ENCODE measurements around the gene SF3B2. TPM values are rescaled to one million over a fixed set of nuclear protein-coding genes. Genes with fewer than 3 reads are reported as not detected.

SF3B2 gene
- total RNA-seq, 1 experiment from 2014 or later, result 237 TPM

DNA sequence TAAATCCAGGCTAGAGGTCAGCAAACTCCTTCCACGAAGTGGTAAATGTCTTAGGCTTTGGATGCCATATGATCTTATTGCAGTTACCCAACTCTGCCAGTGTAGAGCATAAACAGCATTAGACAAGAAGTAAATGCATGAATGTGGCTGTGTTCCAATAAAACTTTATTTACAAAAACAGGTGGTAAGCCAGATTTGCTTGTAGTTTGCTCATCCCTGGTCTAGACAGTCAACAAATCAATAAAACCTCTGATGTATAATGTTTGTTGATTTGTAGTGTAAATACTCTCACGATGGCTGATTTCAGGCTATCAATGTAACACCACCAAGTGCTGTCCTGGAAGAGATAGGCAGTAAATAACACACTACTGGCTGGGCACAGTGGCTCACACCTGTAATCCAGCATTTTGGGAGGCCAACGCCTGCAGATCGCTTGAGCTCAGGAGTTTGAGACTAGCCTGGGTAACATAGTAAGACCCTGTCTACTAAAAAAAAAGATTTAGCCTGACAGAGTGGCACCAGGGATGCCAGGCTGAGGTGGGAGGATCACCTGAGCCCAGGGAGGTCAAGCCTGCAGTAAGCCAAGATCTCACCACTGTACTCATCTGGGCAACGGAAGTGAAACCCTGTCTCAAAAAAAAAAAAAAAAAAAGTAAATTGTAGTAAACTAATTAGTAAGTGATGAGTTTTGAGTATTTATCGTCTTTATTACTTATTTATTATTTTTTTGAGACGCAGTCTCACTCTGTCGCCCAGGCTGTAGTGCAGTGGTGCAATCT is 19.0 kb upstream of the SF3B2 start:
- Histone ChIP-seq H3K27me3 (ENCODE audit: insufficient read depth, low read length) (no peaks in the 10 kb centered on the region), H3K79me1 (ENCODE audit: insufficient read depth, low read depth, low read length, poor library complexity, severe bottlenecking) (no peaks in the 10 kb centered on the region), H3K27ac (ENCODE audit: insufficient read length, low read depth, low read length) (no peak overlapping the region), H3T11ph (ENCODE audit: low read length) (no peak overlapping the region), H3K56ac (ENCODE audit: insufficient read length, low read depth, low read length) (no peak overlapping the region), H4K91ac (ENCODE audit: insufficient read length, low read depth, low read length) (no peak overlapping the region), H3K23me2 (ENCODE audit: insufficient read length, low read depth, low read length, poor library complexity, severe bottlenecking) (no peaks in the 10 kb centered on the region), H2BK15ac (ENCODE audit: low read depth, low read length) (no peak overlapping the region), H3K4ac (ENCODE audit: low read depth, low read length) (no peak overlapping the region), H3K9me3 (ENCODE audit: control insufficient read depth, low read depth, low read length) (peaks cover 8% of the 10 kb centered on the region), H3K18ac (ENCODE audit: insufficient read length, low read depth, low read length) (no peak overlapping the region), H3K9ac (ENCODE audit: extremely low read depth, insufficient read length, low read length) (no peak overlapping the region), H2BK20ac (ENCODE audit: low read depth, low read length, poor library complexity, severe bottlenecking) (no peak overlapping the region), H2BK12ac (ENCODE audit: insufficient read length, low read depth, low read length) (no peak overlapping the region), H4K5ac (ENCODE audit: insufficient read length, low read depth, low read length) (no peak overlapping the region), H3K4me1 (ENCODE audit: insufficient read depth, low read length) (no peaks in the 10 kb centered on the region), H3K23ac (ENCODE audit: insufficient read length, low read depth, low read length) (no peak overlapping the region), H3K14ac (ENCODE audit: insufficient read depth, low read length) (no peak overlapping the region), H4K20me1 (ENCODE audit: control insufficient read depth, insufficient read depth, insufficient read length) (no peaks in the 10 kb centered on the region), H3K79me2 (ENCODE audit: insufficient read depth, low read length) (no peaks in the 10 kb centered on the region), H4K8ac (replicated peaks; ENCODE audit: insufficient read length, low read depth, low read length) (no peak overlapping the region), H3K4me2 (ENCODE audit: insufficient read depth, insufficient read length, low read length) (no peak overlapping the region), H2BK120ac (ENCODE audit: low read depth, low read length, poor library complexity, severe bottlenecking) (no peak overlapping the region), H2AK5ac (ENCODE audit: insufficient read length, low read length) (no peak overlapping the region), H2BK5ac (ENCODE audit: insufficient read length, low read length) (no peak overlapping the region), H2AFZ (ENCODE audit: low read length) (no peak overlapping the region)
- no peak overlapping the region for H3K4me3 Mint-ChIP-seq
- peaks cover 18 to 19% of the 10 kb centered on the region in 2 experiments for H3K9me3 Mint-ChIP-seq
- peaks cover 0 to 3% (median 3%) of the 10 kb centered on the region in 3 experiments; a peak in 3 of 7 replicates for H3K36me3 Mint-ChIP-seq (ENCODE audit: insufficient read depth in 1 of 3, low read depth in 3 of 3)
- TF ChIP-seq, protein P1, sequence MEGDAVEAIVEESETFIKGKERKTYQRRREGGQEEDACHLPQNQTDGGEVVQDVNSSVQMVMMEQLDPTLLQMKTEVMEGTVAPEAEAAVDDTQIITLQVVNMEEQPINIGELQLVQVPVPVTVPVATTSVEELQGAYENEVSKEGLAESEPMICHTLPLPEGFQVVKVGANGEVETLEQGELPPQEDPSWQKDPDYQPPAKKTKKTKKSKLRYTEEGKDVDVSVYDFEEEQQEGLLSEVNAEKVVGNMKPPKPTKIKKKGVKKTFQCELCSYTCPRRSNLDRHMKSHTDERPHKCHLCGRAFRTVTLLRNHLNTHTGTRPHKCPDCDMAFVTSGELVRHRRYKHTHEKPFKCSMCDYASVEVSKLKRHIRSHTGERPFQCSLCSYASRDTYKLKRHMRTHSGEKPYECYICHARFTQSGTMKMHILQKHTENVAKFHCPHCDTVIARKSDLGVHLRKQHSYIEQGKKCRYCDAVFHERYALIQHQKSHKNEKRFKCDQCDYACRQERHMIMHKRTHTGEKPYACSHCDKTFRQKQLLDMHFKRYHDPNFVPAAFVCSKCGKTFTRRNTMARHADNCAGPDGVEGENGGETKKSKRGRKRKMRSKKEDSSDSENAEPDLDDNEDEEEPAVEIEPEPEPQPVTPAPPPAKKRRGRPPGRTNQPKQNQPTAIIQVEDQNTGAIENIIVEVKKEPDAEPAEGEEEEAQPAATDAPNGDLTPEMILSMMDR (conservative IDR thresholded peaks at IDR 0.05), result no peak
- no peak for DNase-seq
- no peaks in the 10 kb centered on the region for H3K4me1 Mint-ChIP-seq
- no peak overlapping the region for H3K27ac Mint-ChIP-seq
- no CpG with 5 or more reads among the region's 8 CpGs for WGBS (ENCODE audit: extremely low coverage, insufficient read length, low lambda C conversion rate)
- peaks cover 28% of the 10 kb centered on the region for H3K27me3 Mint-ChIP-seq (ENCODE audit: low read depth)
